HepG2 (cell line): Measurements from ENCODE around the gene SRRM1. TPM values are rescaled to one million over a fixed set of nuclear protein-coding genes. Genes with fewer than 3 reads are reported as not detected.
A peak's percentile ranks its signal among the peaks of the same experiment; 100 is the strongest.

ENCODE experiments used
- ATAC-seq: fragments of 200-7000 bp; cut with Tn5 transposase; 3 replicates; pipeline ENCODE4 v1.9.1; 2020; ENCODE audit warnings: mild to moderate bottlenecking, moderate library complexity
- BruUV-seq: library from RNA; stranded (reverse); fragments of 400-500 nt; replicated peaks from 2 replicates; lab custom pipeline; 2021; lab: Mats Ljungman, UMichigan
- CTCF ChIA-PET: fragments of 300-600 bp; formaldehyde crosslinking; extraction: SDS; loops from one replicate; lab custom pipeline; 2021; ENCODE audit warnings: low total read pairs, inconsistent platforms, low intra/inter-chr PET ratio; lab: Yijun Ruan, JAX
- POLR2A ChIA-PET: fragments of 350-600 bp; sonication (Branson Sonifier 250); formaldehyde crosslinking; loops from one replicate; lab custom pipeline; 2020; ENCODE audit warnings: antibody characterized with exemption, inconsistent platforms; lab: Yijun Ruan, JAX
- DNase-seq: peaks from one replicate; pipeline ENCODE4 v3.0.0-alpha.2; 2015; ENCODE audit warnings: low spot score
- FAIRE-seq: peaks from 3 replicates; lab custom pipeline; 2011; peaks lifted over from hg19 to GRCh38; lab: Jason Lieb, UNC
- H2AFZ ChIP-seq: one replicate; pipeline ENCODE4 v1.6.1; 2011; ENCODE audit warnings: low read length, inconsistent platforms
- H3K27ac ChIP-seq: fragments of 300-600 bp; 3 replicates; pipeline ENCODE4 v1.8.0; 2011; ENCODE audit warnings: mixed run types, mild to moderate bottlenecking, mixed read lengths, low read length, inconsistent platforms; ENCODE audit not compliant: insufficient read depth; ENCODE audit errors: extremely low read length
- H3K27me3 ChIP-seq, 2 experiments: fragments of 200-600 bp in 1 of 2; 2 replicates in 1 of 2; 3 replicates in 1 of 2; pipeline versions ENCODE4 v1.6.0 to v1.8.0; 2011; ENCODE audit warnings: low read length in 2 of 2, mild to moderate bottlenecking in 2 of 2, moderate library complexity in 2 of 2, inconsistent platforms in 1 of 2; ENCODE audit not compliant: insufficient read depth in 2 of 2, control insufficient read depth in 1 of 2
- H3K36me3 ChIP-seq, 2 experiments: fragments of 200-600 bp in 1 of 2; replicated peaks in 1 of 2; 2 replicates in 1 of 2; 3 replicates in 1 of 2; pipeline versions ENCODE4 v1.5.1 to v1.8.0; 2011; ENCODE audit warnings: low read length in 2 of 2, inconsistent platforms in 1 of 2; ENCODE audit not compliant: insufficient read depth in 2 of 2, control insufficient read depth in 1 of 2
- H3K4me1 ChIP-seq: 2 replicates; pipeline ENCODE4 v1.5.1; 2012; ENCODE audit warnings: low read length, inconsistent platforms; ENCODE audit not compliant: insufficient read depth
- H3K4me2 ChIP-seq: 2 replicates; pipeline ENCODE4 v1.6.0; 2011; ENCODE audit warnings: low read depth, low read length, inconsistent platforms
- H3K4me3 ChIP-seq, 3 experiments: fragments of 200-600 bp in 1 of 3; sonication (generic), shearing (Covaris generic) in 1 of 3; replicated peaks in 1 of 3; 2 replicates each; pipeline ENCODE4 v1.5.1; 2011 to 2016; ENCODE audit warnings: low read length in 3 of 3, inconsistent platforms in 2 of 3, low read depth in 2 of 3, mild to moderate bottlenecking in 2 of 3, control low read depth in 1 of 3, mixed read lengths in 1 of 3; ENCODE audit not compliant: insufficient read depth in 1 of 3
- H3K79me2 ChIP-seq: one replicate; pipeline ENCODE4 v1.6.1; 2011; ENCODE audit warnings: low read length, inconsistent platforms; ENCODE audit not compliant: insufficient read depth
- H3K9ac ChIP-seq: 2 replicates; pipeline ENCODE4 v1.6.0; 2011; ENCODE audit warnings: mild to moderate bottlenecking, low read depth, low read length, inconsistent platforms; ENCODE audit not compliant: insufficient read depth
- H3K9me3 ChIP-seq: 2 replicates; pipeline ENCODE4 v1.5.1; 2012; ENCODE audit warnings: mild to moderate bottlenecking, low read length
- H4K20me1 ChIP-seq: 2 replicates; pipeline ENCODE4 v1.6.0; 2011; ENCODE audit warnings: inconsistent platforms, mild to moderate bottlenecking, low read length, moderate library complexity; ENCODE audit not compliant: insufficient read depth
- CHCHD3 ChIP-seq: sonication (generic); formaldehyde crosslinking; IDR thresholded peaks from 2 replicates; pipeline ENCODE4 v1.8.0; 2022; ENCODE audit warnings: mild to moderate bottlenecking, missing genetic modification reagents, moderate library complexity
- MAFG ChIP-seq: sonication (generic); formaldehyde crosslinking; IDR thresholded peaks from 2 replicates; pipeline ENCODE4 v1.5.1; 2020; ENCODE audit warnings: mild to moderate bottlenecking, missing genetic modification reagents
- NR2F6 ChIP-seq, 2 experiments: IDR thresholded peaks; 2 replicates each; pipeline ENCODE4 v1.6.1; 2016; ENCODE audit warnings: antibody characterized with exemption in 1 of 2, mild to moderate bottlenecking in 1 of 2
- TEAD3 ChIP-seq: optimal IDR thresholded peaks from 2 replicates; pipeline ENCODE3; 2016; ENCODE audit warnings: borderline replicate concordance
- ZZZ3 ChIP-seq: sonication (generic); formaldehyde crosslinking; IDR thresholded peaks from 2 replicates; pipeline ENCODE4 v1.4.0; 2020; ENCODE audit warnings: missing genetic modification reagents, mild to moderate bottlenecking, borderline replicate concordance
- WGBS: methylation state at CpG from one replicate; pipeline ENCODE4 v1.1.6; 2017; ENCODE audit warnings: low lambda C conversion rate; 5-methylcytosine and 5-hydroxymethylcytosine counted together
- in situ Hi-C: cut with HindIII; loops from 2 replicates; pipeline ENCODE4 v1.10.0; 2017; ENCODE audit warnings: low pct_unique_long_range_greater_than_20kb; ENCODE audit not compliant: extremely low pct_ligation_motif_present
- intact Hi-C: fragments of 100-400 bp; cut with micrococcal nuclease; formaldehyde crosslinking; loops from one replicate; pipeline ENCODE4 v1.10.0; 2022; ENCODE audit not compliant: unreplicated experiment
- polyA plus RNA-seq, 8 experiments: library from polyadenylated mRNA; depleted of rRNA in 3 of 8; stranded (reverse) in 7 of 8; unstranded in 1 of 8; fragments of >200 nt; fragmentation: Illumina TruSeq in 4 of 8; extraction: Trizol in 4 of 8; gene quantifications; 2 replicates each; pipeline versions ENCODE4 v1.2.1 to v1.2.3, GENCODE V29; 2011 to 2016; ENCODE audit warnings: low read depth in 4 of 8, missing spikeins in 1 of 8, mixed read lengths in 1 of 8; ENCODE audit not compliant: insufficient read depth in 1 of 8
- total RNA-seq, 5 experiments: library from RNA; depleted of rRNA; stranded (reverse); fragments of >200 nt; fragmentation: Illumina TruSeq; extraction: Trizol; gene quantifications; 2 replicates each; pipeline ENCODE4 v1.2.3, GENCODE V29; 2016; ENCODE audit warnings: low read depth in 1 of 5
- TF ChIP-seq, protein P1 (sequence below): sonication (generic); formaldehyde crosslinking; IDR thresholded peaks from 2 replicates; pipeline ENCODE4 v1.4.0; 2020; ENCODE audit warnings: missing genetic modification reagents, mild to moderate bottlenecking, borderline replicate concordance

SRRM1 gene
- total and polyA plus RNA-seq, 2 of the 13 experiments (the other 11 are each of a cell fraction or from before 2014, with no cell fraction given), result 31.6 to 44.5 TPM

DNA sequence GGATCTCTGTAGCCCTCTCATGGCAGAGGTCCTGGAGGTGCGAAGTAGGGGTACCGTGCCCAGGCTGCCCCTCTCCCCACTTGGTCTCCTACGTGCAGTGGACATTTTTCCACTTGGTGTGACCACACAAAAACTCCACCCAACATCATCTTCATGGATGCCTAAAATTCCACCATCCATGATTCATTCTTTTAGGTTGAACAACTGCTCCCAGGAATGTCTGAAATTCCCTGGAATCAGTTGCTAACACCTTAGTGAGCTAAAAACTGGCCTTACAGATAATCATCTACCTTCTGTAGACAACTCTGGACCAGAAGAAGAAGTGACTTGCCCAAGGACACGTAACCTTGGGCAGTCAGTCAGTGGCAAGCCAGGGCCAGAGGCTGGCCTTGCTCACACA, 70.1 kb downstream of the SRRM1 start:
- ChIA-PET CTCF (no interaction called here), POLR2A (interaction anchor here (3.3 kb wide), 1 partner anchor 11 kb away, joined by 22 read pairs; no protein-coding TSS in a partner anchor)
- peaks cover 75% of the 10 kb centered on the region for H3K4me1 ChIP-seq
- FAIRE-seq (no peak), ATAC-seq (no peak), DNase-seq (no peak)
- H3K27ac ChIP-seq, result no peak overlapping the region
- H3K27me3 ChIP-seq, result no peaks in the 10 kb centered on the region
- H3K79me2 ChIP-seq, result no peaks in the 10 kb centered on the region
- peak overlapping the region; percentile 23; the same call in 1 of the 2 replicates for H3K9ac ChIP-seq
- H3K36me3 ChIP-seq, result no peaks in the 10 kb centered on the region
- H3K4me2 ChIP-seq, result peak overlapping the region; percentile 45
- no peak overlapping the region for H2AFZ ChIP-seq
- no TSS peak for BruUV-seq
- in situ Hi-C loops (no loop called here), intact Hi-C loops (no loop called here)
- H3K9me3 ChIP-seq, result no peaks in the 10 kb centered on the region
- H4K20me1 ChIP-seq, result no peaks in the 10 kb centered on the region
- 30% methylated on average over 2 of the region's 4 CpGs for WGBS
- no peak overlapping the region for H3K4me3 ChIP-seq
- TF ChIP-seq TEAD3 (CRISPR knock-in tag) (peak; percentile 13), ZZZ3 (no peak), CHCHD3 (CRISPR knock-in tag) (no peak), MAFG (CRISPR knock-in tag) (no peak), NR2F6 (IDR thresholded peaks at IDR 0.05) (no peak), NR2F6 (CRISPR knock-in tag; IDR thresholded peaks at IDR 0.05) (no peak)
- TF ChIP-seq, protein P1, sequence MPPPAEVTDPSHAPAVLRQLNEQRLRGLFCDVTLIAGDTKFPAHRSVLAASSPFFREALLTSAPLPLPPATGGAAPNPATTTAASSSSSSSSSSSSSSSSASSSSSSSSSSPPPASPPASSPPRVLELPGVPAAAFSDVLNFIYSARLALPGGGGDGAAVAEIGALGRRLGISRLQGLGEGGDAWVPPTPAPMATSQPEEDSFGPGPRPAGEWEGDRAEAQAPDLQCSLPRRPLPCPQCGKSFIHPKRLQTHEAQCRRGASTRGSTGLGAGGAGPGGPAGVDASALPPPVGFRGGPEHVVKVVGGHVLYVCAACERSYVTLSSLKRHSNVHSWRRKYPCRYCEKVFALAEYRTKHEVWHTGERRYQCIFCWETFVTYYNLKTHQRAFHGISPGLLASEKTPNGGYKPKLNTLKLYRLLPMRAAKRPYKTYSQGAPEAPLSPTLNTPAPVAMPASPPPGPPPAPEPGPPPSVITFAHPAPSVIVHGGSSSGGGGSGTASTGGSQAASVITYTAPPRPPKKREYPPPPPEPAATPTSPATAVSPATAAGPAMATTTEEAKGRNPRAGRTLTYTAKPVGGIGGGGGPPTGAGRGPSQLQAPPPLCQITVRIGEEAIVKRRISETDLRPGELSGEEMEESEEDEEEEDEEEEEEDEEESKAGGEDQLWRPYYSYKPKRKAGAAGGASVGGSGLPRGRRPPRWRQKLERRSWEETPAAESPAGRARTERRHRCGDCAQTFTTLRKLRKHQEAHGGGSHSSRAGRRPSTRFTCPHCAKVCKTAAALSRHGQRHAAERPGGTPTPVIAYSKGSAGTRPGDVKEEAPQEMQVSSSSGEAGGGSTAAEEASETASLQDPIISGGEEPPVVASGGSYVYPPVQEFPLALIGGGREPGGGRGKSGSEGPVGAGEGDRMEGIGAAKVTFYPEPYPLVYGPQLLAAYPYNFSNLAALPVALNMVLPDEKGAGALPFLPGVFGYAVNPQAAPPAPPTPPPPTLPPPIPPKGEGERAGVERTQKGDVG, result no peak
